Measurements from ENCODE around the gene RNF157. TPM values are rescaled to one million over a fixed set of nuclear protein-coding genes. Genes with fewer than 3 reads are reported as not detected.

The RNF157 gene
- total RNA-seq, 3 donors from 2014 or later: 3.1 to 7.8 (median 4.3) TPM

DNA sequence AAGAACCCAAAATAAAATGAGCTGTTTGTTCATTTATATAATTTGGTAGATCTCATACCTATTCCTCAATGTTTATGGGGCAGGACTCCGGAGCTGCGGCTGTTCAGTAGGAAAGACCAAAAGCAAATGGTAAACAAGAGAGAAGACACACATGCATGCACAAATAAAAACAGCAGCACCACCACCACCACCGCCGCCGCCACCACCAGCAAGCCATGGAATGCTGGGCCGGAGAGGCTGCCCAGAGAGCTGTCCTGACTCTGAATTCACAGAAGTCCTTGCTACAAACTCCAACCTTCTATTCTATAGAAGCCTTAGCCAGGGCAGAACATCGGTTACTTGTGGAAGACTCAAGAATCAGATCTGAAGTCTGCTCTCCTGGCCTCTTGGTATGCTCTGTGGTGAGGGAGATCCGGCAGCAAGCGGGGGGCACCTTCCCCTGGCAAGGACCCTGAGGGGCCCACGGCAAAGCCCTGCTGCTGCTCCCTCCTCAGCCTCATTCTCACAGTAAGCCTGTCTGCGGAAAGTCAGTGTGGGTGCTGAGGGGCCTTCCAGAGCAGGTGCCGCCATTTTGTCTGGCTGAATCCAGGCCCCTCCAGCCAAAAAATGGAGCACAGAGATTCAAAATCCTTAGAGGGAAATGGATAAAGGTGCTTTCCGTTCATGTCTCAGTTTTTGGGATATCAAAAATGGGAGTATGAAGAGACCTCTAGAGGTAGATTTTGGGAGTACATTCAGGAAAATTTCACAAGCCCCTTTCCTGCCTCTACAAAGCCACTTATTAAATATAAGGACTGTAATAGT lies 92.9 kb downstream of the RNF157 start:
- TF ChIP-seq POLR2AphosphoS5 (IDR thresholded peaks at IDR 0.05) (no peak), POLR2A (IDR thresholded peaks at IDR 0.05) (no peak)
- TF ChIP-seq, protein P1, sequence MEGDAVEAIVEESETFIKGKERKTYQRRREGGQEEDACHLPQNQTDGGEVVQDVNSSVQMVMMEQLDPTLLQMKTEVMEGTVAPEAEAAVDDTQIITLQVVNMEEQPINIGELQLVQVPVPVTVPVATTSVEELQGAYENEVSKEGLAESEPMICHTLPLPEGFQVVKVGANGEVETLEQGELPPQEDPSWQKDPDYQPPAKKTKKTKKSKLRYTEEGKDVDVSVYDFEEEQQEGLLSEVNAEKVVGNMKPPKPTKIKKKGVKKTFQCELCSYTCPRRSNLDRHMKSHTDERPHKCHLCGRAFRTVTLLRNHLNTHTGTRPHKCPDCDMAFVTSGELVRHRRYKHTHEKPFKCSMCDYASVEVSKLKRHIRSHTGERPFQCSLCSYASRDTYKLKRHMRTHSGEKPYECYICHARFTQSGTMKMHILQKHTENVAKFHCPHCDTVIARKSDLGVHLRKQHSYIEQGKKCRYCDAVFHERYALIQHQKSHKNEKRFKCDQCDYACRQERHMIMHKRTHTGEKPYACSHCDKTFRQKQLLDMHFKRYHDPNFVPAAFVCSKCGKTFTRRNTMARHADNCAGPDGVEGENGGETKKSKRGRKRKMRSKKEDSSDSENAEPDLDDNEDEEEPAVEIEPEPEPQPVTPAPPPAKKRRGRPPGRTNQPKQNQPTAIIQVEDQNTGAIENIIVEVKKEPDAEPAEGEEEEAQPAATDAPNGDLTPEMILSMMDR (IDR thresholded peaks at IDR 0.05): peak; percentile 41 to 60 (median 55)
- H3K4me3 ChIP-seq: no peak overlapping the region
- no peaks in the 10 kb centered on the region for H3K4me1 ChIP-seq
- no peaks in the 10 kb centered on the region for H3K27me3 ChIP-seq
- H3K27ac ChIP-seq: no peak overlapping the region
- DNase-seq (ENCODE audit: low spot score in 2 of 2): peak in 1 of 2 donors; percentile 14
- intact Hi-C loops (cut with DNase I; ENCODE audit: low total_unique reads): no loop called here
- no peaks in the 10 kb centered on the region for H3K36me3 ChIP-seq
- H3K9me3 ChIP-seq: no peaks in the 10 kb centered on the region

DNA sequence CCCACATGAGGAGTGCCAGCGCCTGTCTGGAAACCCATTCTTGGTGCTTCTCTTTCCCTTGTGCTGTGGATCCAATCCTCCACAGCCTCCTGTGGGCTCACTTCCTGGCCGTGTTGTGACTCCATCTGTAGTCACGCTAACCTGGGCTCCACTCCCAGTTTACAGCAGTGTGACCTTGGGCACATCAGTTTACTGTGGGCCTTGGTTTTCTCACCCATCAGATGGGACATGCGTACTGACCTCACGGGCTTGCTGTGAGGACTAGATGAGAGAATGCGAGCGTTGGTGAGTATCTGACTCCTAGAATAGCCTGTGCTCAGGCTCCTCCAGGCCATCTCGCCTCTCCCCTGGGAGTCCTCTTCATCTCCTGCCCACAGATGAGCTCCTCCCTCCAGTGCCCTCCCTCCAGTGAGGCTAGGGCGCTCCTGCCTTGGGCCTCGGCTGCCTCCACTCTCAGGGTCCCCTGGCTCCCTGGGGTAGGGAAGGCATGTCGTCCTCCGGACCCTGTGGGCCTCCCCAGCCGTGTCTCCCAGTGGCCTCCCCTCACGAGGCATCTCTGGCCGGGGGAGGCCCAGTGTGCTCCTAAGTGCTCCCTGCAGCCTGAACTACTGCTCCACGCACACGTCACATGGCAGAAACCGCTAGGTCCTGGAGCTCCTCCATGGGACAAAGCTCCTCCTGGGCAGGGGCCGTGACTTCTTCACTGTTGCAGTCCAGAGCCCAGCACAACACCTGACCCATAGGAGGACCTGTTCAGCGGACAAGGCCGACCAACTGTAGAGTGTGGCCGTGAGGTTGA lies 94.0 kb downstream of the RNF157 start:
- H3K27me3 ChIP-seq: no peaks in the 10 kb centered on the region
- no peaks in the 10 kb centered on the region for H3K36me3 ChIP-seq
- no peak overlapping the region for H3K4me3 ChIP-seq
- no peak for TF ChIP-seq POLR2A (IDR thresholded peaks at IDR 0.05)
- TF ChIP-seq POLR2AphosphoS5 (IDR thresholded peaks at IDR 0.05): no peak
- TF ChIP-seq, protein P1 (IDR thresholded peaks at IDR 0.05): no peak
- peak in 1 of 2 donors; percentile 42 for DNase-seq (ENCODE audit: low spot score in 2 of 2)
- H3K9me3 ChIP-seq: no peaks in the 10 kb centered on the region
- intact Hi-C loops (cut with DNase I; ENCODE audit: low total_unique reads): no loop called here
- H3K27ac ChIP-seq: peak overlapping the region in 1 of 2 donors; percentile 52
- no peaks in the 10 kb centered on the region for H3K4me1 ChIP-seq

DNA sequence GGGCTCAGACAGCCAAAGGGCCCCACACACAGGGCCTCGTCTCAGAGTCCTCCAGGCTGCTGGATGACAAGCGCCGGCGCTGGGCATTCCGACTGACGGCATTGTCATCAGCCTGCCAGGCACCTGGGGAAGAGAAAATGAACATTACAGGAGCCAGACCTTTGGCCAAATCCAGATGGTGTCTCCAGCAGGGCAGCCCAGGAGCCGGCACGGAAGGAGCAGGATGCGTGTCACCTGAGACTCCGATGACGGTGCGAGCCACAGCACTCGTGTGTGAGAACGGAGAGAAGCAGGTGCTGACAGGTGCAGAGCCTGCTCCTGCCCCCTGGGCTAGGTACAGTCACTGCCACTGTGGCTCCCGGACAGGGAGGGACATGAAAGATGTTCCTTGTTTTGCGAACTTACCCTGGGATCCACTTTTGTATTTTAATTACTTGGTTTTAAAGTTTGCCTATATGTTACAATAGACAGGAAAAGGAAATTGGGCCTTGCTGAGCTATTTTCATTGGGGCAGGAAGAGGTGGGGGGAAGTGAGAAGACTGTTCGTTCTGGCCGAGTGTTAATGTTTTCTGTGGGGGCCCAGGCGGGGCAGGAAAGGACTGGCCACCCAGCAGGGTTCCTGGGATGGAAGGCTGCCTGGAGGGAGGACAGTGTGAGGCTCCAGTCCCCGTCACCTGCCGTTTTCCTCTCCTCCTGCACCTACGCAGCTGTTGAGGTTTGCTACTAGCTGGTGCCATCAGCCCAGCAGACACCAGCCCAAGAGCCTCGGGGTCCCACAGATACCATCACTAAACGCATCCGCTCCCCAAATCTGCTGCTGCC lies 94.9 kb downstream of the RNF157 start:
- Histone ChIP-seq H3K27ac (peak overlapping the region in 1 of 2 donors; percentile 52), H3K4me1 (no peaks in the 10 kb centered on the region), H3K4me3 (no peak overlapping the region)

DNA sequence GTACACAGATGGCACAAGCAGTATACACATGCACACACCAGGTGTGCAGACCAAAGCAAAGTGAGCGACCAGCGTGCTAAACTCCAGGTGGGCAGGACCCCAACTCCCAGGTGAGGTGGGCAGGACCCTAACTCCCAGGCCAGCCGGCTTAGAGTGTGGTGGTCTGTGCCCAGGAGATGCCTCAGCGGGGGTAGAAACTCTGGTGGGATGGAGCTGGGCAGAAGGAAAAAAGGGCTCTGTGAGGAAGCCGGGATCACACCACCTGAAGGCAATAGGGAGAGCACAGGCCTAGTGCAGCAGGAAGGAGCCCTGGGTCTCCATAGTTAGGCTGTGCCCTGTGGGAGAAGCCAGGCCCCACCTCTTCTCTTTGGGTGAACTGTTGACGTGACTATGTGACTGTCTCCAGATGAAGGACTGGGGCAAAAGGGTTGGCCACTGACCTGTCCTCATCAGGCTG lies 97.7 kb downstream of the RNF157 start:
- intact Hi-C loops (cut with DNase I; ENCODE audit: low total_unique reads): no loop called here
- Histone ChIP-seq H3K36me3 (no peaks in the 10 kb centered on the region), H3K9me3 (no peaks in the 10 kb centered on the region), H3K4me3 (no peak overlapping the region), H3K27me3 (peaks cover 8 to 28% of the 10 kb centered on the region in 2 donors), H3K4me1 (peaks cover 0 to 2% of the 10 kb centered on the region in 2 donors), H3K27ac (no peak overlapping the region)
- no peak for DNase-seq (ENCODE audit: low spot score in 2 of 2)
- TF ChIP-seq POLR2AphosphoS5 (IDR thresholded peaks at IDR 0.05): no peak
- TF ChIP-seq POLR2A (IDR thresholded peaks at IDR 0.05): no peak
- TF ChIP-seq, protein P1 (IDR thresholded peaks at IDR 0.05): no peak

More for the DNA sequence above, 94.9 kb downstream of the RNF157 start:
- TF ChIP-seq, protein P1 (IDR thresholded peaks at IDR 0.05): no peak
- TF ChIP-seq POLR2AphosphoS5 (IDR thresholded peaks at IDR 0.05) (no peak), POLR2A (IDR thresholded peaks at IDR 0.05) (no peak)
- Histone ChIP-seq H3K27me3 (peaks cover 0 to under 1% of the 10 kb centered on the region in 2 donors), H3K36me3 (no peaks in the 10 kb centered on the region), H3K9me3 (no peaks in the 10 kb centered on the region)
- peak in 1 of 2 donors; percentile 49 for DNase-seq (ENCODE audit: low spot score in 2 of 2)
- intact Hi-C loops (cut with DNase I; ENCODE audit: low total_unique reads): no loop called here
